ENCODE results near the gene CITED4. TPM values are rescaled to one million over a fixed set of nuclear protein-coding genes. Genes with fewer than 3 reads are reported as not detected.

CITED4 gene
- total RNA-seq, 1 donor from 2014 or later: 11.3 TPM

- Mint-ChIP-seq H3K4me1 (peaks cover 24% of the 10 kb centered on the region), H3K27me3 (ENCODE audit: low read depth) (peaks cover 14% of the 10 kb centered on the region), H3K9me3 (no peaks in the 10 kb centered on the region), H3K4me3 (peak overlapping the region; percentile 56), H3K27ac (ENCODE audit: unreplicated experiment) (no peak overlapping the region), H3K36me3 (ENCODE audit: low read depth) (no peaks in the 10 kb centered on the region)
- no peak for DNase-seq (ENCODE audit: low read depth, low spot score)
- no peak for TF ChIP-seq CTCF (conservative IDR thresholded peaks at IDR 0.05)
These were observed 43.1 kb downstream of the CITED4 start for GRCh38 chr1:40819101-40819500.

GRCh38 chr1:40818264-40818961, 43.8 kb downstream of the CITED4 start:
- no peak for TF ChIP-seq CTCF (conservative IDR thresholded peaks at IDR 0.05)
- Mint-ChIP-seq H3K27ac (ENCODE audit: unreplicated experiment) (no peak overlapping the region), H3K4me1 (peaks cover 23% of the 10 kb centered on the region), H3K9me3 (no peaks in the 10 kb centered on the region), H3K4me3 (peak overlapping the region; percentile 62), H3K27me3 (ENCODE audit: low read depth) (peaks cover 14% of the 10 kb centered on the region), H3K36me3 (ENCODE audit: low read depth) (no peaks in the 10 kb centered on the region)
- peak; percentile 56 for DNase-seq (ENCODE audit: low read depth, low spot score)

DNA sequence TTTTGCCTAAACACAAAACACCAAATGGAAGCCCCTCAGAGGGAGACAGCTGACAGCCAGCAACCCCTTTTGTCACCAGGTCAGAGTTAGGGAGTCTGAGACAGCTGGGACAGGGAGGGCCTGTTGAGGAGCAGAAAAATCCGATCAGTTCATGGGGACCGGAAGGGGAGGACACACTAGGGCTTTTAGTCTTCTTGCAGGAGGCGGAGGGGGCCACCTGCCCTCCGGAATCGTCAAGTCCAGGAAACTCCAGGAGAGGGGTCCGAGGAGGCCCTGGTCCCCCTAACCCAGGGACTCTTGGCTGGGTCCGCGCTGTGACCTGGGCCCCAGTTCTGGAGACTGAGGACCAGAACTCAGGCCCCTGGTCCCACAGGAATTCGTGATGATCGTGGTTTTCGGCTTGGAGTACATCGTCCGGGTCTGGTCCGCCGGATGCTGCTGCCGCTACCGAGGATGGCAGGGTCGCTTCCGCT, 44.3 kb downstream of the CITED4 start:
- no peak overlapping the region for H3K27ac Mint-ChIP-seq (ENCODE audit: unreplicated experiment)
- peaks cover 21% of the 10 kb centered on the region for H3K4me1 Mint-ChIP-seq
- peaks cover 16% of the 10 kb centered on the region for H3K27me3 Mint-ChIP-seq (ENCODE audit: low read depth)
- H3K36me3 Mint-ChIP-seq (ENCODE audit: low read depth): no peaks in the 10 kb centered on the region
- no peak for DNase-seq (ENCODE audit: low read depth, low spot score)
- H3K9me3 Mint-ChIP-seq: no peaks in the 10 kb centered on the region
- peak overlapping the region; percentile 73 for H3K4me3 Mint-ChIP-seq
- TF ChIP-seq CTCF (conservative IDR thresholded peaks at IDR 0.05): no peak

DNA sequence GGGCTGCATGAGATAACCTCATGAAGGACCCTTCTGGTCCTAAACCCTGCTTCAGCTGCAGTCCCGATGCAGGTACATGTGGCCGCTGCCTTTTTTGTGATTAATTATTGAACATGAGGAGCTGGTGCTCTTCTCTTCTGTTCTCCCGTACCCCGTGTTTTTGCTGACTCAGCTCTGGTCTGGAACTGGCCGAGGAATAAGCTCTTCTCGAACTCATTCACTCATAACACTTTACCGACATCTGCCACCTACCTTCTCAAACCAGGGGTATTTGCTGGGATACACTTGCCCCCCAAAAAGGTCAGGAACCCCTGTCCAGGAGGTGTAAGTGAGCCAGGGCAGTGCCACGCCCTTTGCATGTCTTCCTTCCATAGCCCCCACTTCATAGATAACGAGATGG, 46.7 kb downstream of the CITED4 start:
- no peaks in the 10 kb centered on the region for H3K9me3 Mint-ChIP-seq
- H3K27me3 Mint-ChIP-seq (ENCODE audit: low read depth): peaks cover 17% of the 10 kb centered on the region
- no peak overlapping the region for H3K27ac Mint-ChIP-seq (ENCODE audit: unreplicated experiment)
- no peaks in the 10 kb centered on the region for H3K36me3 Mint-ChIP-seq (ENCODE audit: low read depth)
- no peak overlapping the region for H3K4me3 Mint-ChIP-seq
- H3K4me1 Mint-ChIP-seq: peaks cover 17% of the 10 kb centered on the region
- no peak for TF ChIP-seq CTCF (conservative IDR thresholded peaks at IDR 0.05)
- DNase-seq (ENCODE audit: low read depth, low spot score): no peak

Other genes with a start within 250 kb of the CITED4 start
- 22.4 and 22.9 TPM in 2 replicates for gene RIMS3, start 196.7 kb downstream of the CITED4 start, total RNA-seq
- 67.2 and 73.1 TPM in 2 replicates for gene NFYC, start 170.7 kb downstream of the CITED4 start, total RNA-seq
- 0.89 and 0.91 TPM in 2 replicates for gene KCNQ4, start 78.6 kb downstream of the CITED4 start, total RNA-seq
- gene CTPS1, start 117.3 kb upstream of the CITED4 start, total RNA-seq: 111 and 114 TPM in 2 replicates
- gene SLFNL1, start 159.4 kb upstream of the CITED4 start, total RNA-seq: 0.37 and 0.64 TPM in 2 replicates

All from neural crest cell (in vitro differentiated cells).